ENCODE results near the gene AFG1L. TPM values are rescaled to one million over a fixed set of nuclear protein-coding genes. Genes with fewer than 3 reads are reported as not detected.

Gene AFG1L
- total RNA-seq, 1 donor from 2014 or later = 3.2 TPM

DNA sequence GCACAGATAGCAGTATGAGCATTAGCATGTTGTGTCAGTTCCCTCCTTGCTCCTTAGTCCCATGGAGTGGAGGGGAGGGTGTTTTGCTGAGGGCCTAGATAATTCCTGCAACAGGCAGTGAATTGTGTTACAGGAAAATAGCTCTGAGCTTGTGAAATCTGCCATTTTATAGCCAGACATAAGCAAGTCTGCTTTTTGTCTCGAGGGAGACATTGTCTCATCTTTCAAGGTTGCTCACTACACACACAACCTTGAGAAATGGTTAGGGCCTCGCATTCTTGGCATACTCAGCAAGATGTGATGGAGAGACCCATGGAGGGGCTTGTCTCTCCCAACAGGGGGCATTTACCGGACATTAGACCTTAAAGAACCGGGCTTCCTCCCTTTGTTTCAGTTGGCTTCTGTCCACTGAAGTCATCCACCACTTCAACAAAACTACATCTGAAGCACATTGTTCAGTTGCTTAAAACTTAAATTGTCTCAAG is 157.9 kb downstream of the AFG1L start:
- DNase-seq (ENCODE audit: low read depth in 2 of 2) = peak; percentile 30 to 92

GRCh38 chr6:108453601-108454185 is 158.8 kb downstream of the AFG1L start:
- DNase-seq (ENCODE audit: low read depth in 2 of 2) = peak; percentile 28 to 96

GRCh38 chr6:108454356-108454755 is 159.5 kb downstream of the AFG1L start:
- no peak for DNase-seq (ENCODE audit: low read depth in 2 of 2)

GRCh38 chr6:108455688-108456087 is 160.8 kb downstream of the AFG1L start:
- peak in 1 of 2 donors; percentile 35 for DNase-seq (ENCODE audit: low read depth in 2 of 2)

DNA sequence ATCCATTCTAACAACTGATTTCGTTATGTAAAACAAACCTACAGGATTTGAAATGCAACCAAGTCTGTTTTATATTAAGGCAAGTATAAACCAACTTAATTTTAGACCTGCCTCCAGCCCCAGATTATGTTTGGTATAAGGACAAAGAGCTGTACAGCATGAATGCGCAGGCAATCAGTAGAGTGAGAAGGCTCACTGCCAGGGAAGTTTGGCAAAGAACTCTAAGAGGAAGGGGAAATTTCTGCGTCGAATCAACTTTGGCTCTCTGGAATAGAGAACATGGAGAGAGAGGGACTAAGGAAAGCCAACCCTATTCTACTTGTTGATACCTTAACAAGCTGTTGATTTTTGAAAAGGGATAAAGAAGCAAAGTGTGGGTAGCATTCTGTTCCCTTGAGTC is 168.9 kb downstream of the AFG1L start:
- DNase-seq (ENCODE audit: low read depth in 2 of 2) = peak; percentile 56 to 83

DNA sequence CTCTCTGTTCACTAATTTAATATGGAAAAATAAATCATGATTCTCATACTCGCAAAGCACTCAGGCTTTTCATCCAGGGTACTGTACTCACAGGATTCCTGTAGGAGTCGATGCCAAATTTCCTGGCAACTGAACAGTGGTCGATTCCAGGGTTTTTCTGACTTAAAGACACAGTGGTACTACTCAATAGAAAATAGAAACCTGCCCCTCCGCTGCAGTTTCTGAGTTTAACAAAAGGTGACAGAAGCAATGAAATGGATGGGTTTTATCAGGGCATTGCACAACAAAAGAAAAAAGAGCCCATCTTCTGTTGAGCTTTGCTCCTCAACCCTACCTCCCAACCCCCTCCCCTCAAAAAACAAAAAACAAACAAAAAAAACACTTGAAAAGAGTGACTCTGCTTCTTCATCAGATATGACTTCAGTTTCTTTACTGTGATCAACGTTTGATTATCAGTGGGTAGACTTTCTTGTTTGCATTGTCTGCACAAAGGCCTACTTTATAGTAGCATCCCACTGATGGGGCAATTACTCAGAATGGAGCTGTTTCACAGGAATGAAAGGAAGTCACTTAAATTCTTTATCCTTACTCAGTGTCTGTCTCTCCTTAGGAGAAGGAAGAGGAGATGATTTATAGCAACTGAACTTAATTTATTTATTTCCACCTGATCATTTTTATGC is 169.7 kb downstream of the AFG1L start:
- peak in 1 of 2 donors; percentile 25 for DNase-seq (ENCODE audit: low read depth in 2 of 2)

DNA sequence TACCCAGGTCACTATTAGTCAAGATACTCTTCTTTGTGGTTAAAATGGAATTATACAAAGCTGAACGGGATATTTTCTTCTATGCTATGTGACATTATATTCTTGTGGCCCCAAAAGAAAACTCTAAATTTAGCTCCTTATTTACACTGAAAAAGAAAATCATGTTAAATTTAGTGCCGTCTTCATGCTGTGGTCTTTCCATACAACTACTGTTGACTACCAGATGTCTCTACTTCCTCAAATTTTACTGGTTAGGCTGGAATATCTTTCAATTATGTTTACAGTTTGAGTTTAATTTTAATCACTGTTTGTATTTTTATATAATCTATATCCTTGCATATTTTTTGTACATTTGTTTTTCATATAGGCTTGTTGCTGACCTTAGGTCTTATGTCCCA is 170.2 kb downstream of the AFG1L start:
- no peak for DNase-seq (ENCODE audit: low read depth in 2 of 2)

- DNase-seq (ENCODE audit: low read depth in 2 of 2) = peak in 1 of 2 donors; percentile 24
Observed at GRCh38 chr6:108468346-108468745, 173.5 kb downstream of the AFG1L start.

DNA sequence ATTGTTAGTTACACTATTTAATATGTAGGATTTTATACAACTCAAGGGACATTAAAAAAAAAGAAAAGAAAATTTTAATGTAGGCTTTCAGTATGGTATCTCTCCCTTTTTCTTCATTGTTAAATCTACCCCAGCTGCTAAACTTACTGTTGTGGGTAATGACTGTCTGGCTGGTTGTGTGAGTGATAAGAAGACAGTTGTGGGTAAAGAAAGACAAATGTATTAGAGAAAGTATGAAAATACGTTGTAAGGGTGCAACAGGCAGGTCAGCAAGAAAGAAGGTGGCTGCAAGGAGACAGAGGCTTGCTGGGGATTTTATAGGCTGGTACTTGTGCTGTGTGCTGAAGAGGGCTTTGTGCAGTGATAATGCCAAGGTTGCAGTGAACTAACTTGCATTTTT is 174.5 kb downstream of the AFG1L start:
- DNase-seq (ENCODE audit: low read depth in 2 of 2) = no peak

DNA sequence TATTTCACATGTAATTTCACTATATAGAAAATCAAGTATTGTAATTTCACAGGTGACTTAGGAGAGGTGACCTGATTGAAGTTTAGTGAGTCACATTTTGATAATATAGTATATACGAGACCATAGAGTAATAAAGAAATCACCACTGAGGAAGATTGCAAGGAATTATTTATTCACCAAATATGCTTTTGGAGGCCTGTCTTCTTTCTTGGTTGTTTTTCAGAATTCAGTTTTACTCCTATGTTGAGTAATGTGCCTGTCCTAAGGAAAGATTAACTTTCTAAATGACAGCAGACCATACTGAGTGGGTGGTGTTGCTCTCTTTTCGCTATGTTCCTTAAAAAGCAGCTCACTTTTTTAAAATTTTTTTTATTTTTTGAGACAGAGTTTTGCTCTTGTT is 178.3 kb downstream of the AFG1L start:
- no peak for DNase-seq (ENCODE audit: low read depth in 2 of 2)

GRCh38 chr6:108476376-108476775 is 181.5 kb downstream of the AFG1L start:
- no peak for DNase-seq (ENCODE audit: low read depth in 2 of 2)

- no peak for DNase-seq (ENCODE audit: low read depth in 2 of 2)
Observed at GRCh38 chr6:108476847-108477430, 182.1 kb downstream of the AFG1L start.

GRCh38 chr6:108482559-108482958 is 187.7 kb downstream of the AFG1L start:
- no peak for DNase-seq (ENCODE audit: low read depth in 2 of 2)

DNA sequence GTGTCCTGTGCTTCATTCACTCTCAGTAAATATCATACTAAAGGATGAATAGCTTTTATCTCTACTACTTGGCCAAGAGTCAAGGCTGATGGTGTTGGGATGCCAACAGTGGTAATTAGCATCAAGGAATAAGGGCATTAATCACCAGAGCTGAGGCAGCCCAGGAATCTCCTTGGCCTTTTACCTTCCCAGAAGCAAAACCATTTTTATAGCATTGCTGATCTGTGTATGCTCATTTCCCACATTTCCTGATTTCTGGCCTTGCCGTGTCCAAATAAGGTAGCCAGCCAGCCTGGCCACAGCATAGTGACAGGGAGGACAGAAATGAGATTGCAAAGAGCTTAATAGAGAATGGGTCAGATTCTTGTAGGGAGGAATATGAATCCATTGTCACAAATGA is 189.2 kb downstream of the AFG1L start:
- DNase-seq (ENCODE audit: low read depth in 2 of 2) = peak; percentile 51 to 55

DNA sequence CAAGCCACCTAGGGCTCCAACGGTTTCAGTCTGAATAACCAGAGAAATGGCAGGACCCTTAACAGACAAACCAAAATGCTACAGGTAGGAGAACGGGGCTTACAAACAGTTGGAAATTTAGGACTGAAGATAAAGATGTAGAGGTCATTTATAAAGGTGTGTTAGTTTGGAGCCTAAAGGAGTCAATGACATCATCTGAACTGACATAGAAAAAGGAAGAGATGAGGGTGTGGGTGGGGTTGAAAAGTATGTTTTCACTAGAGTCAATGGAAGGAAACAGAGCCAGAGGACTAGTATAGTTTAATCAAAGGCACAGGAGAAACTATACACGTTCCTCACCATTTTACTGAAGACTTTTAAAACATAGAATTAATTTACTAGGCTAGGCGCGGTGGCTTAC is 194.8 kb downstream of the AFG1L start:
- DNase-seq (ENCODE audit: low read depth in 2 of 2) = no peak

DNA sequence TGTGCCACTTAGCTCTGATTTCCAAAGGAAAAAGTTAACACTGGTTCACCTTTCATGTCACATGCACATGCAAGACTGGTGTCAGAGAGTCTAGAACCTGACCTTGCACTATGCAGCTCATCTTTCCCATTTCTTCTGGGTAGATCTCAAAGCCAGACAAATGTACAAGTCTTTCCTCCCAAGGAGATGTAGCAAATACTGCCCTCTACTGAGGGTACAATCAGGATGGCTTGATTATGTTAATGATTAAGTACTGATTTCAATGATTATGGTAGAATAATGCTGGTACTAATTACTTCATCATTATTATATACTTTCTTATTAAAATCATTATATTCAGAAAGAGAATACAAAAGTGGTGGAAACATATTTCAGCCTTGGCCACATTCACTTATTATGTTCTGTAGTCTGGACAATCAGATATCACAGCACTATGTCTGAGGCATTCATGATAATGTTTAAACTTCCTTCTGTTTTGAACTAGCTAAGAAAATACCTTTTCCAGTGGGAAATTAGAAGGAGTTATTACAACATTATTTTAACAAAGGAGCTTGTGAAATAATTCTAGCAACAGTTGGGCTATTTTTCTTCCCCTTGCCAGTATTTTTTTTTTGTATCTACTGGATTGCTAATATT is 197.4 kb downstream of the AFG1L start:
- peak; percentile 63 to 71 for DNase-seq (ENCODE audit: low read depth in 2 of 2)

- no peak for DNase-seq (ENCODE audit: low read depth in 2 of 2)
Observed at GRCh38 chr6:108494434-108494833, 199.6 kb downstream of the AFG1L start.

DNA sequence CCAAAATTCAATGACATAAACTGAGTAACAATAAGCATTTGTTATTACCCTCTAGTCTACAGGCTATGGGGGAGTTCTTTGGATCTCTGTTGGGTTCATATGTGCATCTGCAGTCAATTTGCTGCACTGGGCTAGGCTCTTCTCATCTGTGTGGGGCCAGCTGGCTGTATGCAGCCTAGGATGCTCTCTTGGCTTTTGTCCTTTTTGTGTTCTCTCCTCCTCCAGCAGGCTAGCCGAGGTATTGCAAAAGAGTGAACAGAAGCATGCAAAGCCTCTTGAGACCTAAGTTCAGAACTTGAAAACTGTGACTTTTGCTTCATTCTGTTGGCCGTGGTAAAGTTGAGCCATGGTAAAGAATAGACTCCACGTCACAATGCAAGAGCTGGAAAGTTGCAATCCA is 203.0 kb downstream of the AFG1L start:
- peak; percentile 58 to 65 for DNase-seq (ENCODE audit: low read depth in 2 of 2)

DNA sequence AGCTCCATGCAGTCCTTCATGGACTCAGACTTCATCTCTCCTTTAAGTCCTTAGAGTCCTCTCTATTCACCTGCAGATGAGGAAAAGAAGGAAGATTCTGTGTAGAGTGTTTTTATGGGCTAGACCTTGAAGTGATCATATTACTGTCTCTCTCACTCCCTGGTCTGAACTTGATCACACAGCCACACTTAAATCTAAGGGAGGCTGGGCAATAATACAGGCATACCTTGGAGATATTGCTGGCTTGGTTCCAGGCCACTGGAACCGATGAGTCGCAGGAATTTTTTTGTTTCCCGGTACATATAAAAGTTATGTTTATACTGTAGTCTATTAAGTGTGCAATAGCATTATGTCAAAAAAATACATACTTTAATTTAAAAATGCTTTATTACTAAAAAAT is 206.7 kb downstream of the AFG1L start:
- peak in 1 of 2 donors; percentile 41 for DNase-seq (ENCODE audit: low read depth in 2 of 2)

GRCh38 chr6:108502832-108503231 is 208.0 kb downstream of the AFG1L start:
- no peak for DNase-seq (ENCODE audit: low read depth in 2 of 2)

DNA sequence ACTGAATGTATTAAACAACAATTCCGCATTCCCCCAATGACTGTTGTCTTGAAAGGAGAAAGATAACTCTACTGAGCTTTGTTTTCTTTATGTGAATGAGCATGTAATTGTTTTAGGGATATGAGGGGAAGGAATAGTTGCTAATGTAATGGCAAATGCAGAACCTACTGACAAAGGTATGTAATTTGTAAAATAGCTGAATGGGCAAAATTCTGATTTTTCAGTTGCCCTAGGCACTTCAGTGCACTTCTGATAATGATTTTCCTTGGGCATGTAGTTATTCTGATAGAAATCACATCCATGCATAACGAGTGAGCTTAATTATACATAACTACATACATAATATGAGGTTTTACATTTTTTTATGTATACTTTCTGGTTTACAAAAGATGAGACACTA is 212.5 kb downstream of the AFG1L start:
- no peak for DNase-seq (ENCODE audit: low read depth in 2 of 2)
